K562 (cell line): ENCODE results near the gene SP100.

Experiments used
- CBX1 ChIP-seq: sonication (generic); IDR thresholded peaks from 2 replicates; pipeline ENCODE4 v1.6.1; 2016; ENCODE audit warnings: antibody characterized with exemption, low read depth, mild to moderate bottlenecking
- MYBL2 ChIP-seq, 2 experiments: fragments of 450-650 bp in 1 of 2; sonication (generic) in 1 of 2; formaldehyde crosslinking in 1 of 2; IDR thresholded peaks; 2 replicates each; pipeline versions ENCODE4 v1.6.1 to v1.8.1; 2017 to 2022; ENCODE audit warnings: borderline replicate concordance in 1 of 2, inconsistent platforms in 1 of 2, low read depth in 1 of 2, mild to moderate bottlenecking in 1 of 2, missing genetic modification reagents in 1 of 2, moderate library complexity in 1 of 2
- POLR2A ChIP-seq: fragments of 450-650 bp; conservative IDR thresholded peaks from 2 replicates; pipeline ENCODE4 v1.6.1; 2016
- SMAD2 ChIP-seq: fragments of 150-350 bp; IDR thresholded peaks from 2 replicates; pipeline ENCODE4 v1.6.1; 2014; ENCODE audit warnings: low read depth, mild to moderate bottlenecking, low read length
- TARDBP ChIP-seq: fragments of 450-650 bp; IDR thresholded peaks from 2 replicates; pipeline ENCODE4 v1.6.1; 2016
- TEAD4 ChIP-seq, 2 experiments: sonication (generic) in 1 of 2; formaldehyde crosslinking in 1 of 2; IDR thresholded peaks; 2 replicates each; pipeline versions ENCODE4 v1.6.1 to v1.8.0; 2012 to 2022; ENCODE audit warnings: borderline replicate concordance in 1 of 2, inconsistent platforms in 1 of 2, low read length in 1 of 2, mild to moderate bottlenecking in 1 of 2, missing genetic modification reagents in 1 of 2
- YY1 ChIP-seq, 3 experiments: IDR thresholded peaks; 2 replicates each; pipeline ENCODE4 v1.6.1; 2011; ENCODE audit warnings: low read length in 2 of 3, mild to moderate bottlenecking in 2 of 3, moderate library complexity in 2 of 3, borderline replicate concordance in 1 of 3, control low read depth in 1 of 3, low read depth in 1 of 3; ENCODE audit not compliant: insufficient read depth in 3 of 3, insufficient replicate concordance in 2 of 3, control insufficient read depth in 1 of 3, insufficient read length in 1 of 3; ENCODE audit errors: extremely low read depth in 1 of 3
- ZNF274 ChIP-seq: IDR thresholded peaks from 2 replicates; pipeline ENCODE4 v1.6.1; 2011; ENCODE audit warnings: low read depth, mild to moderate bottlenecking, low read length, moderate library complexity, borderline replicate concordance
- TF ChIP-seq, protein P1 (sequence below), 2 experiments: IDR thresholded peaks in 1 of 2; conservative IDR thresholded peaks in 1 of 2; 2 replicates each; pipeline ENCODE4 v1.6.1; 2016; ENCODE audit warnings: low read depth in 2 of 2, mild to moderate bottlenecking in 1 of 2, missing compliant biosample characterization in 1 of 2, missing genetic modification characterization in 1 of 2, moderate library complexity in 1 of 2
- TF ChIP-seq, protein P2 (sequence below): sonication (generic); formaldehyde crosslinking; IDR thresholded peaks from 2 replicates; pipeline ENCODE4 v1.8.0; 2022; ENCODE audit warnings: missing genetic modification reagents, mild to moderate bottlenecking, moderate library complexity, borderline replicate concordance
- TF ChIP-seq, protein P3 (sequence below), 3 experiments: IDR thresholded peaks in 2 of 3; conservative IDR thresholded peaks in 1 of 3; 2 replicates each; pipeline ENCODE4 v1.5.1; 2011 to 2012; ENCODE audit warnings: low read length in 3 of 3, mild to moderate bottlenecking in 3 of 3, control low read depth in 2 of 3, improper control_type of control experiment in 1 of 3, inconsistent platforms in 1 of 3, low read depth in 1 of 3, mixed read lengths in 1 of 3, moderate library complexity in 1 of 3; ENCODE audit not compliant: insufficient read depth in 2 of 3
- TF ChIP-seq, protein P4 (sequence below): fragments of 450-650 bp; IDR thresholded peaks from 2 replicates; pipeline ENCODE4 v1.6.1; 2016; ENCODE audit warnings: low read depth
- TF ChIP-seq, protein P5 (sequence below): IDR thresholded peaks from 2 replicates; pipeline ENCODE4 v1.6.1; 2014; ENCODE audit warnings: antibody characterized with exemption

DNA sequence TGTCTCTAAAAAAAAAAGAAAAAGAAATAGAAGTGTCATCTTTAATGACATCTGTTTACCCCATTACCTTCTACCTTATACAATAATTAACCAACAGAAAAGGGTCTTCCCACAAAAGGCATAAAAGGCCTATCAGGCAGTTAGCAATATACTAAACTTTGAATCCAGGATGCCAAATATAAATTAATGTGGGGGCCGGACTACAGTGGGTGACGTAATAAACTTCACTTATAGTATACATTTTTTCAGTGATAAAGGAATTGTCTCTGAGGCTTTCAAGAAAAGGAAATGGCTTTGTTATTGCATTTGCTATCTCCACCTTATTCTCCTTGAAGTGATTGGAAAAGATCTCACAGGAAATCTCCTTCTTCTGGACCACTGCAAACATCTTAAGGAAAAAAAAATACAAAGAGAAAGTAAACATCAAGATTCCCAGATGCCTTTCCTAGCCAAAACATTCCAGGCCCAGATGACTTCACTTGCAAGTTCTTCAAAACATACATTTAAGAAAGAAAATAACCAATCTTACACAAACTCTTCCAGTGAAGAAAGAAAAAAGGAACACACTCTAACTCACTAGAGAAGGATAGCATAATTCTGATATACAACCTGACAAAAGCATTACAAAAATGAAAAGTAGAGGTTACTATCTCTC lies 170.5 kb downstream of the SP100 start:
- no peak for TF ChIP-seq POLR2A
- TF ChIP-seq YY1 (IDR thresholded peaks at IDR 0.05; ENCODE audit: borderline replicate concordance in 1 of 3, control insufficient read depth in 1 of 3, extremely low read depth in 1 of 3, insufficient read depth in 3 of 3, insufficient read length in 1 of 3, insufficient replicate concordance in 2 of 3, low read depth in 1 of 3, low read length in 2 of 3) = no peak
- TF ChIP-seq TARDBP = no peak
- TF ChIP-seq, protein P1, sequence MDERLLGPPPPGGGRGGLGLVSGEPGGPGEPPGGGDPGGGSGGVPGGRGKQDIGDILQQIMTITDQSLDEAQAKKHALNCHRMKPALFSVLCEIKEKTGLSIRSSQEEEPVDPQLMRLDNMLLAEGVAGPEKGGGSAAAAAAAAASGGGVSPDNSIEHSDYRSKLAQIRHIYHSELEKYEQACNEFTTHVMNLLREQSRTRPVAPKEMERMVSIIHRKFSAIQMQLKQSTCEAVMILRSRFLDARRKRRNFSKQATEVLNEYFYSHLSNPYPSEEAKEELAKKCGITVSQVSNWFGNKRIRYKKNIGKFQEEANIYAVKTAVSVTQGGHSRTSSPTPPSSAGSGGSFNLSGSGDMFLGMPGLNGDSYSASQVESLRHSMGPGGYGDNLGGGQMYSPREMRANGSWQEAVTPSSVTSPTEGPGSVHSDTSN (CRISPR knock-in tag; IDR thresholded peaks at IDR 0.05; ENCODE audit: low read depth) = no peak
- TF ChIP-seq, protein P1 (tag; conservative IDR thresholded peaks at IDR 0.05; ENCODE audit: low read depth) = no peak
- TF ChIP-seq SMAD2 = no peak
- no peak for TF ChIP-seq TEAD4 (IDR thresholded peaks at IDR 0.05; ENCODE audit: low read length)
- TF ChIP-seq TEAD4 (CRISPR knock-in tag; IDR thresholded peaks at IDR 0.05; ENCODE audit: borderline replicate concordance) = no peak
- TF ChIP-seq, protein P2, sequence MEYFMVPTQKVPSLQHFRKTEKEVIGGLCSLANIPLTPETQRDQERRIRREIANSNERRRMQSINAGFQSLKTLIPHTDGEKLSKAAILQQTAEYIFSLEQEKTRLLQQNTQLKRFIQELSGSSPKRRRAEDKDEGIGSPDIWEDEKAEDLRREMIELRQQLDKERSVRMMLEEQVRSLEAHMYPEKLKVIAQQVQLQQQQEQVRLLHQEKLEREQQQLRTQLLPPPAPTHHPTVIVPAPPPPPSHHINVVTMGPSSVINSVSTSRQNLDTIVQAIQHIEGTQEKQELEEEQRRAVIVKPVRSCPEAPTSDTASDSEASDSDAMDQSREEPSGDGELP = no peak
- TF ChIP-seq, protein P3, sequence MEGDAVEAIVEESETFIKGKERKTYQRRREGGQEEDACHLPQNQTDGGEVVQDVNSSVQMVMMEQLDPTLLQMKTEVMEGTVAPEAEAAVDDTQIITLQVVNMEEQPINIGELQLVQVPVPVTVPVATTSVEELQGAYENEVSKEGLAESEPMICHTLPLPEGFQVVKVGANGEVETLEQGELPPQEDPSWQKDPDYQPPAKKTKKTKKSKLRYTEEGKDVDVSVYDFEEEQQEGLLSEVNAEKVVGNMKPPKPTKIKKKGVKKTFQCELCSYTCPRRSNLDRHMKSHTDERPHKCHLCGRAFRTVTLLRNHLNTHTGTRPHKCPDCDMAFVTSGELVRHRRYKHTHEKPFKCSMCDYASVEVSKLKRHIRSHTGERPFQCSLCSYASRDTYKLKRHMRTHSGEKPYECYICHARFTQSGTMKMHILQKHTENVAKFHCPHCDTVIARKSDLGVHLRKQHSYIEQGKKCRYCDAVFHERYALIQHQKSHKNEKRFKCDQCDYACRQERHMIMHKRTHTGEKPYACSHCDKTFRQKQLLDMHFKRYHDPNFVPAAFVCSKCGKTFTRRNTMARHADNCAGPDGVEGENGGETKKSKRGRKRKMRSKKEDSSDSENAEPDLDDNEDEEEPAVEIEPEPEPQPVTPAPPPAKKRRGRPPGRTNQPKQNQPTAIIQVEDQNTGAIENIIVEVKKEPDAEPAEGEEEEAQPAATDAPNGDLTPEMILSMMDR (IDR thresholded peaks at IDR 0.05 in 2 of 3, conservative IDR thresholded peaks at IDR 0.05 in 1 of 3; ENCODE audit: insufficient read depth in 2 of 3, low read depth in 1 of 3, low read length in 3 of 3) = no peak
- TF ChIP-seq CBX1 = no peak
- TF ChIP-seq ZNF274 = no peak
- no peak for TF ChIP-seq MYBL2 (IDR thresholded peaks at IDR 0.05; ENCODE audit: low read depth)
- no peak for TF ChIP-seq MYBL2 (CRISPR knock-in tag; IDR thresholded peaks at IDR 0.05; ENCODE audit: borderline replicate concordance)
- TF ChIP-seq, protein P4, sequence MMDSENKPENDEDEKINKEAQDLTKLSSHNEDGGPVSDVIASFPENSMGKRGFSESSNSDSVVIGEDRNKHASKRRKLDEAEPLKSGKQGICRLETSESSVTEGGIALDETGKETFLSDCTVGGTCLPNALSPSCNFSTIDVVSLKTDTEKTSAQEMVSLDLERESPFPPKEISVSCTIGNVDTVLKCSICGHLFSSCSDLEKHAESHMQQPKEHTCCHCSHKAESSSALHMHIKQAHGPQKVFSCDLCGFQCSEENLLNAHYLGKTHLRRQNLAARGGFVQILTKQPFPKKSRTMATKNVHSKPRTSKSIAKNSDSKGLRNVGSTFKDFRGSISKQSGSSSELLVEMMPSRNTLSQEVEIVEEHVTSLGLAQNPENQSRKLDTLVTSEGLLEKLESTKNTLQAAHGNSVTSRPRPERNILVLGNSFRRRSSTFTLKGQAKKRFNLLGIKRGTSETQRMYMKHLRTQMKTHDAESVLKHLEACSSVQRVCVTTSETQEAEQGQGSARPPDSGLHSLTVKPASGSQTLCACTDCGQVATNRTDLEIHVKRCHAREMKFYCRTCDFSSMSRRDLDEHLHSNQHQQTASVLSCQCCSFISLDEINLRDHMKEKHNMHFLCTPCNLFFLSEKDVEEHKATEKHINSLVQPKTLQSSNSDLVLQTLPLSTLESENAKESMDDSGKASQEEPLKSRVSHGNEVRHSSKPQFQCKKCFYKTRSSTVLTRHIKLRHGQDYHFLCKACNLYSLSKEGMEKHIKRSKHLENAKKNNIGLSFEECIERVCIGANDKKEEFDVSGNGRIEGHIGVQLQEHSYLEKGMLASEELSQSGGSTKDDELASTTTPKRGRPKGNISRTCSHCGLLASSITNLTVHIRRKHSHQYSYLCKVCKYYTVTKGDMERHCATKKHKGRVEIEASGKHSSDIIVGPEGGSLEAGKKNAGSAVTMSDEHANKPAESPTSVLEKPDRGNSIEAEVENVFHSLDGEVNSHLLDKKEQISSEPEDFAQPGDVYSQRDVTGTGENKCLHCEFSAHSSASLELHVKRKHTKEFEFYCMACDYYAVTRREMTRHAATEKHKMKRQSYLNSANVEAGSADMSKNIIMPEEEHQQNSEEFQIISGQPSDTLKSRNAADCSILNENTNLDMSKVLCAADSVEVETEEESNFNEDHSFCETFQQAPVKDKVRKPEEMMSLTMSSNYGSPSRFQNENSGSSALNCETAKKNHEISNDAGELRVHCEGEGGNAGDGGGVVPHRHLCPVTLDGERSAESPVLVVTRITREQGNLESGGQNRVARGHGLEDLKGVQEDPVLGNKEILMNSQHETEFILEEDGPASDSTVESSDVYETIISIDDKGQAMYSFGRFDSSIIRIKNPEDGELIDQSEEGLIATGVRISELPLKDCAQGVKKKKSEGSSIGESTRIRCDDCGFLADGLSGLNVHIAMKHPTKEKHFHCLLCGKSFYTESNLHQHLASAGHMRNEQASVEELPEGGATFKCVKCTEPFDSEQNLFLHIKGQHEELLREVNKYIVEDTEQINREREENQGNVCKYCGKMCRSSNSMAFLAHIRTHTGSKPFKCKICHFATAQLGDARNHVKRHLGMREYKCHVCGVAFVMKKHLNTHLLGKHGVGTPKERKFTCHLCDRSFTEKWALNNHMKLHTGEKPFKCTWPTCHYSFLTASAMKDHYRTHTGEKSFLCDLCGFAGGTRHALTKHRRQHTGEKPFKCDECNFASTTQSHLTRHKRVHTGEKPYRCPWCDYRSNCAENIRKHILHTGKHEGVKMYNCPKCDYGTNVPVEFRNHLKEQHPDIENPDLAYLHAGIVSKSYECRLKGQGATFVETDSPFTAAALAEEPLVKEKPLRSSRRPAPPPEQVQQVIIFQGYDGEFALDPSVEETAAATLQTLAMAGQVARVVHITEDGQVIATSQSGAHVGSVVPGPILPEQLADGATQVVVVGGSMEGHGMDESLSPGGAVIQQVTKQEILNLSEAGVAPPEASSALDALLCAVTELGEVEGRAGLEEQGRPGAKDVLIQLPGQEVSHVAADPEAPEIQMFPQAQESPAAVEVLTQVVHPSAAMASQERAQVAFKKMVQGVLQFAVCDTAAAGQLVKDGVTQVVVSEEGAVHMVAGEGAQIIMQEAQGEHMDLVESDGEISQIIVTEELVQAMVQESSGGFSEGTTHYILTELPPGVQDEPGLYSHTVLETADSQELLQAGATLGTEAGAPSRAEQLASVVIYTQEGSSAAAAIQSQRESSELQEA = no peak
- TF ChIP-seq, protein P5, sequence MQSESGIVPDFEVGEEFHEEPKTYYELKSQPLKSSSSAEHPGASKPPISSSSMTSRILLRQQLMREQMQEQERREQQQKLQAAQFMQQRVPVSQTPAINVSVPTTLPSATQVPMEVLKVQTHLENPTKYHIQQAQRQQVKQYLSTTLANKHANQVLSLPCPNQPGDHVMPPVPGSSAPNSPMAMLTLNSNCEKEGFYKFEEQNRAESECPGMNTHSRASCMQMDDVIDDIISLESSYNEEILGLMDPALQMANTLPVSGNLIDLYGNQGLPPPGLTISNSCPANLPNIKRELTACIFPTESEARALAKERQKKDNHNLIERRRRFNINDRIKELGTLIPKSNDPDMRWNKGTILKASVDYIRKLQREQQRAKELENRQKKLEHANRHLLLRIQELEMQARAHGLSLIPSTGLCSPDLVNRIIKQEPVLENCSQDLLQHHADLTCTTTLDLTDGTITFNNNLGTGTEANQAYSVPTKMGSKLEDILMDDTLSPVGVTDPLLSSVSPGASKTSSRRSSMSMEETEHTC = no peak
